ENCODE measurements around the gene ACACB.
A peak's percentile ranks its signal among the peaks of the same experiment; 100 is the strongest.

Gene ACACB

GRCh38 chr12:109173443-109174240 lies 57.3 kb downstream of the ACACB start:
- no peak for DNase-seq (ENCODE audit: low spot score)

GRCh38 chr12:109174468-109174867 lies 58.1 kb downstream of the ACACB start:
- DNase-seq (ENCODE audit: low spot score), result no peak

- DNase-seq (ENCODE audit: low spot score), result no peak
These were observed 62.1 kb downstream of the ACACB start for GRCh38 chr12:109178532-109178931.

GRCh38 chr12:109179927-109180326 lies 63.5 kb downstream of the ACACB start:
- DNase-seq (ENCODE audit: low spot score), result no peak

GRCh38 chr12:109182041-109182839 lies 65.9 kb downstream of the ACACB start:
- no peak for DNase-seq (ENCODE audit: low spot score)

GRCh38 chr12:109185441-109185840 lies 69.1 kb downstream of the ACACB start:
- DNase-seq (ENCODE audit: low spot score), result no peak

GRCh38 chr12:109186993-109187653 lies 70.7 kb downstream of the ACACB start:
- no peak for DNase-seq (ENCODE audit: low spot score)

- no peak for DNase-seq (ENCODE audit: low spot score)
These were observed 71.8 kb downstream of the ACACB start for GRCh38 chr12:109188108-109188712.

GRCh38 chr12:109189291-109189690 lies 72.9 kb downstream of the ACACB start:
- no peak for DNase-seq (ENCODE audit: low spot score)

- no peak for DNase-seq (ENCODE audit: low spot score)
These were observed 75.3 kb downstream of the ACACB start for GRCh38 chr12:109191621-109192250.

- peak; percentile 60 for DNase-seq (ENCODE audit: low spot score)
These were observed 76.0 kb downstream of the ACACB start for GRCh38 chr12:109192358-109192757.

GRCh38 chr12:109193896-109194295 lies 77.5 kb downstream of the ACACB start:
- no peak for DNase-seq (ENCODE audit: low spot score)

- DNase-seq (ENCODE audit: low spot score), result no peak
These were observed 79.9 kb downstream of the ACACB start for GRCh38 chr12:109196332-109196731.

- no peak for DNase-seq (ENCODE audit: low spot score)
These were observed 80.9 kb downstream of the ACACB start for GRCh38 chr12:109197327-109197726.

- no peak for DNase-seq (ENCODE audit: low spot score)
These were observed 82.9 kb downstream of the ACACB start for GRCh38 chr12:109199324-109199723.

- no peak for DNase-seq (ENCODE audit: low spot score)
These were observed 84.6 kb downstream of the ACACB start for GRCh38 chr12:109200825-109201495.

- DNase-seq (ENCODE audit: low spot score), result no peak
These were observed 85.1 kb downstream of the ACACB start for GRCh38 chr12:109201496-109201885.

GRCh38 chr12:109202770-109203169 lies 86.4 kb downstream of the ACACB start:
- no peak for DNase-seq (ENCODE audit: low spot score)

- no peak for DNase-seq (ENCODE audit: low spot score)
These were observed 87.1 kb downstream of the ACACB start for GRCh38 chr12:109203480-109203879.

GRCh38 chr12:109209082-109209481 lies 92.7 kb downstream of the ACACB start:
- DNase-seq (ENCODE audit: low spot score), result no peak

GRCh38 chr12:109212460-109213115 lies 96.2 kb downstream of the ACACB start:
- no peak for DNase-seq (ENCODE audit: low spot score)

Data from hepatic stellate cell (primary cell).